Measurements from ENCODE around the gene PKP4.

PKP4 gene

DNA sequence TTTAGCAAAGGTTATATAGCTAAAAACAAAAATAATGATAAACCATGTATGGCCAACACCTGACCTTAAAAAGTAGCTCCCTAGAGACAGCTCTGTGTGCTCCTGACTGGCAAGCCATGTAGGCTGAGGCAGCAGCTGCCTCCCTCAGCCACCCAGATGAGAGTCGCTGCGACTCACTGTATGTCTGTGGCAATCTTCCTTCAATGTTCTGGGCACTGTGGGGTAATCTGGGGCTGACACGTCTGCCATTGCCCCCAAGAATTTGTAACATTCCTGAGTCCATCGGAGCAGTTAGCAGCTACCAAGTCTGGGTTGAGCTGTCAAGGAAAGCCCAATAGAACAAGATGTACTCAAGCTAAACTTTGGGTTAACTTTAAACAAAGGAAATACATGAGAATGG is 232.0 kb downstream of the PKP4 start:
- no peaks in the 10 kb centered on the region for H3K27me3 ChIP-seq (ENCODE audit: low read length)
- no peaks in the 10 kb centered on the region for H3K36me3 ChIP-seq (ENCODE audit: low read length)
- H3K9me2 ChIP-seq (replicated peaks; ENCODE audit: insufficient read depth, low read length) = no peaks in the 10 kb centered on the region
- H2AFZ ChIP-seq (ENCODE audit: low read depth, low read length, severe bottlenecking) = no peak overlapping the region
- no peaks in the 10 kb centered on the region for H3F3A ChIP-seq (ENCODE audit: insufficient read depth)
- H3K79me2 ChIP-seq (ENCODE audit: insufficient read depth, low read length) = no peaks in the 10 kb centered on the region
- H3K27ac ChIP-seq (ENCODE audit: low read depth, low read length) = no peak overlapping the region
- TF ChIP-seq, protein P1, sequence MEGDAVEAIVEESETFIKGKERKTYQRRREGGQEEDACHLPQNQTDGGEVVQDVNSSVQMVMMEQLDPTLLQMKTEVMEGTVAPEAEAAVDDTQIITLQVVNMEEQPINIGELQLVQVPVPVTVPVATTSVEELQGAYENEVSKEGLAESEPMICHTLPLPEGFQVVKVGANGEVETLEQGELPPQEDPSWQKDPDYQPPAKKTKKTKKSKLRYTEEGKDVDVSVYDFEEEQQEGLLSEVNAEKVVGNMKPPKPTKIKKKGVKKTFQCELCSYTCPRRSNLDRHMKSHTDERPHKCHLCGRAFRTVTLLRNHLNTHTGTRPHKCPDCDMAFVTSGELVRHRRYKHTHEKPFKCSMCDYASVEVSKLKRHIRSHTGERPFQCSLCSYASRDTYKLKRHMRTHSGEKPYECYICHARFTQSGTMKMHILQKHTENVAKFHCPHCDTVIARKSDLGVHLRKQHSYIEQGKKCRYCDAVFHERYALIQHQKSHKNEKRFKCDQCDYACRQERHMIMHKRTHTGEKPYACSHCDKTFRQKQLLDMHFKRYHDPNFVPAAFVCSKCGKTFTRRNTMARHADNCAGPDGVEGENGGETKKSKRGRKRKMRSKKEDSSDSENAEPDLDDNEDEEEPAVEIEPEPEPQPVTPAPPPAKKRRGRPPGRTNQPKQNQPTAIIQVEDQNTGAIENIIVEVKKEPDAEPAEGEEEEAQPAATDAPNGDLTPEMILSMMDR (IDR thresholded peaks at IDR 0.05; ENCODE audit: insufficient read depth, low read length, poor library complexity, severe bottlenecking) = no peak
- TF ChIP-seq EZH2phosphoT487 (conservative IDR thresholded peaks at IDR 0.05; ENCODE audit: low read length) = no peak
- no peak overlapping the region for H3K4me3 ChIP-seq (ENCODE audit: insufficient read depth, low read length, poor library complexity, severe bottlenecking)
- H4K20me1 ChIP-seq (ENCODE audit: low read depth, low read length) = no peaks in the 10 kb centered on the region
- H3K9ac ChIP-seq (ENCODE audit: low read length) = no peak overlapping the region
- no peak overlapping the region for H3K4me2 ChIP-seq (ENCODE audit: low read depth, low read length, poor library complexity, severe bottlenecking)
- H3K9me3 ChIP-seq (ENCODE audit: insufficient read depth, low read length) = no peaks in the 10 kb centered on the region

DNA sequence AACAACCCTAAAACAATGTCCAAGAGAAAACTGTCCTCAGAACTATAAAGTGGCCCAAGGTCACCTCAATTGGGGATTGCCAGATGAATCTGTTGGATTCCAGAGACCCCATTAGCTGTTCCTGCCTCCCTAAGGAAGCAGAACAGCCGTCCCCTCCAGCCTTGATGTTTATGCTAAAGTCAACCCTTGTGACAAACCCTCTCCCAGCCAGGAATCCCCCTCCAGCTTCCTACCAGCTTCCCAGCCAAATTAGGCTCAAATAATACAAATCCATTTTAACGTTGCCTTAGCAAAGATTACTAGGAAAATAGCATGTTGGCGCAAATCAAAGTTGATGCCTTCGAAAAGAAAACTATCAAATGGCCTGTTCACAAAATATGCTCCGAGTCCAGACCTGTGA is 232.6 kb downstream of the PKP4 start:
- no peak overlapping the region for H3K4me3 ChIP-seq (ENCODE audit: insufficient read depth, low read length, poor library complexity, severe bottlenecking)
- no peaks in the 10 kb centered on the region for H3F3A ChIP-seq (ENCODE audit: insufficient read depth)
- no peak overlapping the region for H3K4me2 ChIP-seq (ENCODE audit: low read depth, low read length, poor library complexity, severe bottlenecking)
- no peaks in the 10 kb centered on the region for H3K9me2 ChIP-seq (replicated peaks; ENCODE audit: insufficient read depth, low read length)
- no peaks in the 10 kb centered on the region for H3K9me3 ChIP-seq (ENCODE audit: insufficient read depth, low read length)
- H3K36me3 ChIP-seq (ENCODE audit: low read length) = no peaks in the 10 kb centered on the region
- no peak for TF ChIP-seq EZH2phosphoT487 (conservative IDR thresholded peaks at IDR 0.05; ENCODE audit: low read length)
- TF ChIP-seq, protein P1 (IDR thresholded peaks at IDR 0.05; ENCODE audit: insufficient read depth, low read length, poor library complexity, severe bottlenecking) = no peak
- no peaks in the 10 kb centered on the region for H4K20me1 ChIP-seq (ENCODE audit: low read depth, low read length)
- no peak overlapping the region for H3K27ac ChIP-seq (ENCODE audit: low read depth, low read length)
- H3K79me2 ChIP-seq (ENCODE audit: insufficient read depth, low read length) = no peaks in the 10 kb centered on the region
- H3K9ac ChIP-seq (ENCODE audit: low read length) = no peak overlapping the region
- no peak overlapping the region for H2AFZ ChIP-seq (ENCODE audit: low read depth, low read length, severe bottlenecking)
- H3K27me3 ChIP-seq (ENCODE audit: low read length) = no peaks in the 10 kb centered on the region

DNA sequence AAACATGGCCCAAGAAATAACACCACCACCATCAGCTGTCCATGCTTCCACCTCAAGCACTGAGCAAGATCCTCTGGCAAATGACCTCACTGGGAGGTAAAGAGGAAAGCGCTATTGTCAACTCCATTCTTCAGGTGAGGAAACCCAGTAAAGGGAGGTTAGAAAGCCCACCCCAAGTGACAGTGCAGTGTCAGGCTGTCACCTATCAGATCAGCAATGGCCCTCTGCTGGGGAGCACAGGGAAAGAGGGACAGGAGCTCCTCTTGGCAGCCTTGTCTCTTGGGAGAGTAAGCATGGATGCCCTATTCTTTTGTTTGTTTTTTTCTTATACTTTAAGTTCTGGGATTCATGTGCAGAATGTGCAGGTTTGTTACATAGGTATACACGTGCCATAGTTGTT is 234.1 kb downstream of the PKP4 start:
- Histone ChIP-seq H3K9me2 (replicated peaks; ENCODE audit: insufficient read depth, low read length) (no peaks in the 10 kb centered on the region), H3K9me3 (ENCODE audit: insufficient read depth, low read length) (no peaks in the 10 kb centered on the region), H3K27ac (ENCODE audit: low read depth, low read length) (no peak overlapping the region), H3K4me2 (ENCODE audit: low read depth, low read length, poor library complexity, severe bottlenecking) (no peak overlapping the region), H3K36me3 (ENCODE audit: low read length) (no peaks in the 10 kb centered on the region), H3K9ac (ENCODE audit: low read length) (no peak overlapping the region), H3K27me3 (ENCODE audit: low read length) (no peaks in the 10 kb centered on the region), H3K79me2 (ENCODE audit: insufficient read depth, low read length) (no peaks in the 10 kb centered on the region), H3K4me3 (ENCODE audit: insufficient read depth, low read length, poor library complexity, severe bottlenecking) (no peak overlapping the region), H3F3A (ENCODE audit: insufficient read depth) (no peaks in the 10 kb centered on the region), H4K20me1 (ENCODE audit: low read depth, low read length) (no peaks in the 10 kb centered on the region), H2AFZ (ENCODE audit: low read depth, low read length, severe bottlenecking) (no peak overlapping the region)
- TF ChIP-seq EZH2phosphoT487 (conservative IDR thresholded peaks at IDR 0.05; ENCODE audit: low read length) = no peak
- TF ChIP-seq, protein P1 (IDR thresholded peaks at IDR 0.05; ENCODE audit: insufficient read depth, low read length, poor library complexity, severe bottlenecking) = no peak
